DMS53 treated with DMSO at 0.1 percent for 48 hours (cell line): ENCODE data around the gene SLC38A11.
"Not testable (repeated sequence)": the region's sequence is repeated elsewhere in the genome, so short reads cannot be mapped to it uniquely, and the experiment has no call there.

Experiments
- DNase-seq: peaks from one replicate; lab custom pipeline; 2025; ENCODE audit not compliant: unreplicated experiment; lab: John Stamatoyannopoulos, UW

The SLC38A11 gene

DNA sequence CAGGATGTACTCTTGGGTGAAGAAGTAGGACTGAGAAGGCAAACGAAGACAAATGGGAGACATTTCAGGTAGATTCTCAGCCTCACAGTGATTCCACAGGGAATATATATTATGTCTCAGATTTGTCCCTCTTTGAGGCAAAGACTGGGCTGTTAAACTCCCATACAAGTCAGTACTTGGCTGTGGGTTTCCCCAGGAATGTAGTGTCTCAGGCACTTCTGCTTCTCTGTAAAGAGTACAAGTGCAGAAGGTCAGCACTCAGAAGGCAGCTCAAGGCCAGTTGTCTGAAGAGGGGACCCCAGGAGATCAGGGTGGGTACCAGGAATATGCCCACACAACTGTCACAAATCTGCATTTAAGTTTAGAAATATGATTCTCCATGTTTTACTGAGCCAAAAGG lies 73.8 kb downstream of the SLC38A11 start:
- no peak for DNase-seq

DNA sequence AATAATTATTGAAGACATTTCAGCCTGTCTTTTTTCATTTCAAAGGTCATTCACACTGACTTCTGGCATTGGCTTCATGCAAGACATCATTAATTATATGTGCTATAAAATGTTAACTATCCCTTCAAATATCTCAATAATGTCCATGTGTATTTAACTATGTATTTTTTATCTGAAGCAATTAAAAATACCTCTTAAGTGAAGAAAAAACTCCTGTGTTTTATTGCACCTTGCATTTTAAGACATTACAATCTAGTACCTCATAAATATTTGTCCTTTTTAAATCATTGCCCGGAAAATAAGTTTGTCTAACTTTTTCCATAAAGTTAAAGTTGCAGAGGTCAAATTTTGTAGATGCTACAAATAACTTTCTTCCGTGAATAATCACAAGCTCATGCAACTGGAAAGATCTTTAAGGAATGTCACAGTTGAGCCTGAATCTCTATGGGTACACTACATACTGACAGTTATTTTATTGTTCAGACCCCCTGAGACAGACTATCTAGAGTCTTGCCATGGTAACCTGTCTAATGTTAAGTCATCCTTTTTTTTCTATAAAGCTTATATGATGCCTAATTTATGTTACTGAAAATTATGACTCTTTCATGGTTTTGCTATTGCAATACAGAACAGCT lies 75.3 kb downstream of the SLC38A11 start:
- DNase-seq: no peak

DNA sequence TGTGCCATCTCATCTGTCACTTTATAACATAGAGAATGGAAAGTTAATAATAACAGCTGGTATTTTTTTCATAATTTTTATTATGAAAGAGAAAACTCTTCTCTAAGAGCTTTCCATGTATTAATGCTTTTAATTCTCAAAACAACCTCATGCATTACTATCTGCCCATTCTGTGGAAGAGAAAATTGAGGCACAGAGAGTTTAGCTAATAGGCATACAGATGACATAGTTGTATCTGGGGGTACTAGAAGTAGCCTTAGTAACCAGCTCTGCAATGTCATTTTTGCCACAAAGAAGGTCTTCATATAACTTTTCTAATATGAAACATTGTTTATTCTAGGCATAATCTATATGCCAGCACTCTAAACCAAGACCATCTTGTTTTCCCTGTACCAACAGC lies 77.4 kb downstream of the SLC38A11 start:
- DNase-seq: no peak

DNA sequence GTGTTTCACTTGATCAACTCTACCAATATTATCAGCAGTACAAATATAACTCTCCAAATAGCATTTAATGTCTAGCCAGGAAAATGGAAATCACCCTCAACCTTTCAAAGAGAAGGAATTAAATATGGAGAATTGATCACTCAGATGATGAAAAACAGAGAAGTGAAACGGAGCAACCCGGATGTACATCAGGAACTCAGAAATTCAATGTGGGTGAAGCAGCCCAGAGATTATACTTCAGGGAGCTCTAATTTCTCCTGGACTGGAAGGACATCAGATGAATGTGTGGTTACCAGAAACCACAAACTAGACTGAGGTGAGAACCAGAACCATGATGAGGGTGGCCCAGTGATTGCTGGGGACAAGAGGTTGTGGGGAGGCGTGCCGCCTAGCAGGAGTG lies 78.2 kb downstream of the SLC38A11 start:
- DNase-seq: no peak

DNA sequence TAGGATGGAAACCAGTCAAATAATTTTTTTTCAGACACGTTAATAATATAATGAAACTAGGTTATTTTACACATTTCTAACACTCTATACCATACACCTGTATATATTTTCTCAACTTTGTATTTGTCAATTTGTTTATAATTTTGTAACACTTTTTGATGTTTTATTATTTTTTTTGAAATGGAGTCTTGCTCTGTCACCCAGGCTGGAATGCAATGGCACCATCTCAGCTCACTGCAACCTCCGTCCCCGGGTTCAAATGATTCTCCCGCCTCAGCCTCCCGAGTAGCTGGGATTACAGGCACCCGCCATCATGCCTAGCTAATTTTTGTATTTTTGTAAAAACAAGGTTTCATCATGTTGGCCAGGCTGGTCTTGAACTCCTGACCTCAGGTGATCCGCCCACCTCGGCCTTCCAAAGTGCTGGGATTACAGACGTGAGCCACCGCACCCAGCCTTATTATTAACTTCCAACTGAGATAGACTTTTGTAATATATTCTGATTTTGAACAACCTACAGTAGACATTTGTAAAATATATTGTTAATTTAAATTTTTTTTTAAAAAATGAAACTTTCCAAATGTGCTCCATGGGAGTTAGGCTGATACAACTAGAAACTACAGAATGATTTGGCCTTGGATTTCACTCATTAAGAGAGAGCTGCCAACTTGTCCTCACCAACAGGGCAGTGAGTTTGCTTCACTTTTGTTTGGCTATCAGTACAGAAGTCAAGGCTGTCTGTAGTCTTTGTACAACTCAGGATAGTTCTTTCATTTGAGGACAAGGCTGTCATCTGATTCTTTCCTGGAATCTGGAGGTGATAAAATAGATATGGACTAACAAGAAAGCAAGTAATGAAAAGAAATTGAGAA lies 79.8 kb downstream of the SLC38A11 start:
- DNase-seq: no peak

DNA sequence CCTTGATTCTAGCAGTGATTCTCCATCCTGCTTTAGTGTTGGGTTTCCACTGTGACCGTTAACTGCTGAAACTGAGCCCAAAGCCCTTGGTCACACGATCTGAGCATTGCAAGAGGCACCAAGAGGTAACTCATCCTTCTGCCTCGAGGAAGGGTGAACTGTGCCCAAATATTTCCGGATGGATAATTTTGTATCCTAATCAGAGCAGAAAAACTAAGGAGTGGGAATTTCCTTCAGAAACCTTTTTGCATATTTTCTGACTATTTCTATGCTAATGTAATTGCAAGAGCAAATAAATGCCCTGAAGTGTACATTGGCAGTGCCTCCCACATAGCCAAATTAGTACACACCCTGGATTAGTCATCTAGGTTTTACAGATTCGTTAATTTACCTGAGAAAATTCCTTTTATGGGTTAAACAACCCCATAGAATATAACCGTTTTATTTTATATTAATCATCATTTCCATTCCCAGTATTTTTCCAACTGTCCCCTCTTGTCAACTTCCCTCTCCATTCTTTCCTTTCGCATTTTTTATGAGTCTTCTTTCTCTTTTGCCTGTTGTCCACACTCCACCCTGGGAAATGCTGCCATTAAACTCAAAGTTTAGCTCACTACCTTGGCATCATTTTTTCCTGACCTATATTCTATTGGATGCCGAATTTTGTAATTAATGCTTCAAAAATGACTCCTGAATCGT lies 82.0 kb downstream of the SLC38A11 start:
- DNase-seq: no peak

DNA sequence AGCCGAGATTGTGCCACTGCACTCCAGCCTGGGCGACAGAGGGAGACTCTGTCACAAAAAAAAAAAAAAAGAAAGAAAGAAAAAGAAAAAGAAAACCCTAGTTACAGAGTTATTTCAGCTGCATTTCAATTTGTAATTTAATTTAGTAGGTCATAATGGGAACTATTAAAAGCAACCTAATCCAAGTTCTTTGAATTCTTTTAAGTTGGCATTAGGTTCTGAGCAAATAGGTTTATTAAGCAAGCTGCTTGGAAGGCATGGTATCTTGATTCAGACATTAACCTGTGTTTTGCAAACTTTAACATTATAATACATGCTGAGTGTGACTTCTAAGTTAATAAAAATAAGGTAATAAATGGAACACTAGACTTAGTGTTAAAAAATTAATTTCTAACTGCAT lies 83.9 kb downstream of the SLC38A11 start:
- no peak for DNase-seq

DNA sequence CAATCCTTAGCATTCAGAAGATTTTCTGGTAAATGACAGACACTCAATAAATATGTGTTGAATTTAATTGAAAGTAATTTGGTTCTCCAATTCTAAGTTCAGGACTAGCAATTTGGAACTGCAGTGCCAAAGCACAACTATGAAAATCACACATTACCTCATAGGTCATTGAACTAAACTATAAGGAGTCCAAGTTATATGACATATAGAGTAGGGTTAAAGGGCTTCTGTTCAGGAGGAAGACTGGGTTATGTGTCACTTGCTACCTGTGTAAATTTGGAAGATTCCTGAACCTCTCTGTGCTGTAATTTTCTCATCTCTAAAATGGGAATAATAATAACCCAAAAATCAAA lies 85.9 kb downstream of the SLC38A11 start:
- no peak for DNase-seq

DNA sequence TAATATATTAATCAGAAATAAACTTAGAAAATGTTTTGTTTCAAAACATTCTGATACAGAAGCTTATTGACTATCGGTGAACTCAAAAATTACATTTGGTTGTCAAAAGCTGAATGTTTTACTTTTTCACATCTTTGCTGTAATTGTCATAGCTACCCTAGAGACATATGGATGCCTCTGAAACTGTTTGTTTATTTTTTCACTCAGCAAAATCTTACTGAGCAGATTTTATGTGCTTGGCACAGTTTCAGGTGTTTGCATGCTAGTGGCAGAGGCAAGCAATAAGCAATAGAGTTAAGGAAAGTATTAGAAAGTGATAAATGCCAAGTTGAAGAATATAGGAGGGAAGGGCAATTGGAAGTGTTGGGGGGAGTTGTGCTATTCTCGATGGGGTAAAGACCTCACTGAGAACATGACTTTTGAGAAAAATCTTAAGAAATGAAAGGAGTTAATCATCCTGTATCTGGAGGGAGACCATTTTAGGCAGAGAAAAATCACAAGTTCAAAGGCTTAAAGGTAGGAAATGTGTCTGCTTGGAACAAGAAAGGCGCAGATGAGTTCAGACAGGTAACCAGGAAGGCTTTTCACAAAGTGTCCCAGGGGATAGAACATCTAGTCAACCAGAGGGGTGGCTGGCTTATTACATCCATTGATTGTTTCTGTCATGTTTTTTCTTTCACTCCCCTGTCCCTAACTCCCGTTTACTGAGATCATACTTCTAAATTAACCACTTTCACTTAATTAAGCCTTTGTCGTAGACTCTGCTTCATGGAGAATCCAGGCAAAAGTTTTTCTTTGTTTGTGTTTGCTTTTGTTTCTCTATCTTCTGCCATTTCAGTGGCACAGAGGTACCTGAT lies 86.5 kb downstream of the SLC38A11 start:
- DNase-seq: no peak

DNA sequence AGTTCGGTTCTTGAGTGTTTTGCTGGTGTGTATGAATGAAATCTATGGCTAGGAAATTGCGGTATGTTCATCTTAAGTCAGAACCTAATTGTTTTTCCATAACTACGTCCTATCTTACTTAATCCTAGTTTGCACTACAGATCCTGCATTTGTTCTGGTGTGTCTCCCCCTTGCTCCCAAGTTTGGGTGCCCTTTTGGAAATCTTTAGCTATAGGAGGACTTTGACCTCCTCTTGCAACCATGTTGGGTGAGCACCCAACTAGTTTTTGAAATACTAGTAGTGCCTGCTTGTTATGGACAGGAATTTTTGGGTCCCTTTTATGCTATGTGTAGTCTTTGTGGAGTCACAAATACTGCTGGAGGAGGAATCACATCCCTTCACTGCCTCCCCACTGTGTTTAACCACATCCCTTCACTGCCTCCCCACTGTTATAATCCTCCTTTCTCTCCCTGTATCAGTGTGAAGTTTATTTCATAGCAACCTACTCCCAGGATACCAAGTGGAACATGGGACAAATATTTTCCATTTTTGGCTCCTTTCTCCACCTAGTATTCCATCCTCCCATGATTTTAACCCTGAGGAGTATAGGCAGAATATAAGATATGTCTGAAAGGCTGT lies 87.4 kb downstream of the SLC38A11 start:
- DNase-seq: no peak

DNA sequence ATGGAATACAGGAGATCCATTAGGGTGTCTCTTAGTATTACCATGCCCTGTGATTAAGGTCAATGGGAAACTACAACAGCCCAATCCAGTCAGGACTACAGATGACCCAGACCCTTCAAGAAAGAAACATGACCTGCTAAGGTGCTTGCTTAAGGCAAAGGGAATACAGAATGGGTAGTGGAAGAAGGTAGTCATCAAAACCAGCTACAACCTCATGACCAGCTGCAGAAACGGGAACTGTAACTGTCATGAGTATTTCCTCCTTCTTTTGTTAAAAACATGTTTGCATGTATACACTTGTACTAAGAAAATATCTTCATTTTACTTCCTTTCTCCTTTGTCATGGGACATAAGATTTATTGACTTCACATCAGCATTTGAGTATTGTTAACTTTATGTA lies 88.9 kb downstream of the SLC38A11 start:
- DNase-seq: not testable (repeated sequence)

DNA sequence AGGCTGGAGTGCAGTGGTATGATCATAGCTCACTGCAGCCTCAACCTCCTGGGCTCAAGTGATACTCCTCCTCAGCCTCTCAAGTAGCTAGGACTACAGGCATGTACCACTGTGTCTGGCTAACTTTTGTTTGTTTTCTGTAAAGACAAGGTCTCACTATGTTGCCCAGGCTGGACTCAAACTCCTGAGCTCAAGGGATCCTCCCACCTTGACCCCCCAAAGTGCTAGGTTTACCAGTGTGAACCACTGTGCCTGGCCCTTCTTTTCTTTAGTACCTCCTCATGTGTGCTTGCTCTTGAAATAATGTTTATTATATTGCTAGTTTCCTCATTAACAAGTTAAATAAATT lies 94.7 kb downstream of the SLC38A11 start:
- no peak for DNase-seq

DNA sequence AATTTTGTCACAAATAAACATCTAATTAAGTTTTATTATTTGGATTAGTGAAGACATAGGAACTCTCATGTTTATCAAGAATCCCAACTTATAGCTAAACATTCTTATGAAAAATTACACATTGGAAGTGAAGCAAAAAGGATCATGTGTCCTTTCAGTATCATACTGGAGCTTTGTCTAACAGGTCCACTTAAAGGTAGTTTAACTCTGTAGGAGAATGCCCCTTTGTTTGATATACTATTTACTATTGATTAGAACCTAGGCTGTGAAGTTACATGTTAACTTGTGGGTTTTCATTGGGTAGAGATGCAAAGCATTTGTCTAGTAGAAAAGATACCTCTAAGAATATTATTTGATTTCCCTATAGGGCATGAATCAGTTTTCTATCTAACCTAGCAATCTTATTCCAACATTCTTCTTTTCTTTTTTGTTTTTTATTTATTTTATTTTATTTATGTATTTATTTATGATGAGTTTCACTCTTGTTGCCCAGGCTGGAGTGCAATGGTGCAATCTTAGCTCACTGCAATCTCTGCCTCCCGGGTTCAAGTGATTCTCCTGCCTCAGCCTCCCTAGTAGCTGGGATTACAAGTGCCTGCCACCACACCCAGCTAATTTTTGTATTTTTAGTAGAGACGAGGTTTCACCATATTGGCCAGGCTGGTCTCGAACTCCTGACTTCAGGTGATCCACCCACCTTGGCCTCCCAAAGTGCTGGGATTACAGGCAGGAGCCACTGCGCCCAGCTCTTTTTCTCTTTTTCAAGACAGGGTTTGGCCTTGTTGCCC lies 95.2 kb downstream of the SLC38A11 start:
- DNase-seq: not testable (repeated sequence)

DNA sequence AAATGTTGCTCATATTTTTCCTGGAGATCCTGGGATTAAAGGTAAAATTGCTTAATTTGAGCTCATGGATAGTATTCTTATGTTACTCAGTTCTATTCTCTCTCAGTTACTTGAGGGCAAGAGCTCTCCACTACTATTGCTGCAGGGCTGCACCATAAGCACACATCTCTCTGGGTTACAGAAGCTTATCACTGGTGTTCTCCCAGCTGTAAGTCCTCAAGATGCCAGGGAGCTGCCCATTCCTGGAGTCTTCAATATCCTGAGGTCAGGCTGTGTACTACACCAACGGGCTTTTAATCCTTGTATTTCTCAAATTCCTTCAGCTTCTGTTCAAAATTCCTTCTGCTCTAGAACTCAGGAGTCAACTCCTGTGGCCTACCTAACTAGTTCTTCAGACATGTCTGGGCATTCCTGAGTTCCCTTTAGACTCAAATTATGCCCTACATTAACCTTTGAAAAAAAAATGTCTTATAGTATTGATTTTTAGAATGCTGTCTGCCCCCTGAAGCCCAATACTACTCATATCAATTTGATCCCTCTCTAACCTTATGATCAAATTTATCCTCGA lies 96.0 kb downstream of the SLC38A11 start:
- DNase-seq: no peak

DNA sequence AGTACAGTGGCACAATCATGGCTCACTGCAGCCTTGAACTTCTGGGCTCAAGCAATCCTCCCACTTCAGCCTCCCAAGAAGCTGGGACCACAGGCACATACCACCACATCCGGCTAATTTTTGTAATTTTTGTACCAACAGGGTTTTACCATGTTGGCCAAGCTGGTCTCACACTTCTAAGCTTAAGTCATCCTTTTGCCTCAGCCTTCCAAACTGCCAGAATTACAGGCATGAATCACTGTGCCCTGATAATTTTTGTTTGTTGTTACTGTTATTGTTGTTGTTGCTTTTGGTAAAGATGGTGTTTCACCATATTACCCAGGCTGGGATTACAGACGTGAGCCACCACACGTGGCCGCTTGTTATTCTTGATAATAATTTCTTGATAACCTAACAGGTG lies 103.2 kb downstream of the SLC38A11 start:
- no peak for DNase-seq

DNA sequence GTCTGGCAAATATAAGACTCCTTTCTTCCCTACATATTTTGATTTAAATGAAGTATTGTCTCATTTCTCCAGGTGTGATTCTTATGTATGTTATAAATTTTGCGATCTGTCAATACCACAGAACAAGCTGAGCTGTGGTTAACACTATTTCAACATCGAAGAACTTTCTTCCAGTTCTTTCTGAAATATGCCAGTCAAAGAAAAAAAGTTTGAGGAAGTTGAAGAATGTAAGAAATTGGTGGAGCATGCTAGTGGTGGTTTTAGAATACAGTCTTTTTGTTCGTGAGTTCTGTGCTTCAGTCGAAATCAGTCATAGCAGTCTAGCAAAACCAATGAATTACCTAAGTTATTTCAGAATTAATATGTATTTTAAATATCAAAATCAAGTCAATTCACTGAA lies 105.1 kb downstream of the SLC38A11 start:
- no peak for DNase-seq

DNA sequence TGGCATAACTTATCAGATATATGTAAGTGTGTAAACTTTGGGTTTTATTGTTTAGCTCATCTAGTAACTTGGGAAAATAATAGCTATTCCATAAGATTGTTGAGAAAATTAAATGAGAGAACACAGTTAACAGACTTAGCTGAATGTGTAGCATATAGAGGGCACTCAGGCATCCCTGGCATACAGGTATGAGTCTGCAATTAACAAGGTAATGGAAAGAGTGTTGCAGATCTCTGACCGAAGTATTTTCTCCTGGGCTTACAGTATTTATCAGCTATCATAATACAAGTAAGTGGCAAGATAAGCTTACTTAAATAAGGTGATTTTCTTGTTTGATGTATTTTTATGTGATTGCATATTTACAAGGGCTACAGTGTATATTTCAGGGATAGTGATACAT lies 105.8 kb downstream of the SLC38A11 start:
- DNase-seq: no peak

DNA sequence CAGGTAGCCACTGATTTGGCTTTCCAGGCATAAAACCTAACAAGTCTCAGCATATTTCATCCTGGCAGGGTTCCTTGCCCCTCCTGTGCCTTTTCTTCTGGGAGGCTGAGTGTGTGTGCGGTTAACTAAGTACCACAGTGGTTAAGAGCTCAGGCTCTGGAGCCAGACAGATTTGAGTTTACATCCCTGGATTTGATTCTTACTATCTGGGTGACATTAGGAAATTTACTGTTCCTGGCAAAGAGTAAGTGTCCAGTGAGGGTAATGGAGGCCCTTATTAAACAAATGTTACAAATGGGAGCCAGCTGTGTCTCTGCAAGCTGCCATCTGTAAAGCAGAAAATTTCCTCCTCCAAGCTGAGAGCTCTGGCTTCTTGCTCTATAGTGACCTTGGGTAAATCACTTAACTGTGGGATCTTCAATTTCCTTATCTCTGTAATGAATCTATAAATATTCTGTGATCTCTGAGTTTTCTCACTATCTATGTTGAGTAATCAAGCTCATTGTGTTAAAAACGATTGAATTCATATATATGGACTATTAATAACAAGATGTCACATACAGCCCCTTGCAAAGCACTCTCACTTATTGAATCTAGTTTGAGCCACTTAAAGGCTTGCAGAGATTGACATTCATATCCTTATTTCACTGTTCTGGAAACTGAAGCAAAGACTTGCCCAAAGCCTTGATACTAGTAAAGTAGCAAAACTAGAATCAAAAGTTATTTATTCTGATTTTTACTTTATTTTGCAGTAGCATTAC lies 107.2 kb downstream of the SLC38A11 start:
- no peak for DNase-seq

DNA sequence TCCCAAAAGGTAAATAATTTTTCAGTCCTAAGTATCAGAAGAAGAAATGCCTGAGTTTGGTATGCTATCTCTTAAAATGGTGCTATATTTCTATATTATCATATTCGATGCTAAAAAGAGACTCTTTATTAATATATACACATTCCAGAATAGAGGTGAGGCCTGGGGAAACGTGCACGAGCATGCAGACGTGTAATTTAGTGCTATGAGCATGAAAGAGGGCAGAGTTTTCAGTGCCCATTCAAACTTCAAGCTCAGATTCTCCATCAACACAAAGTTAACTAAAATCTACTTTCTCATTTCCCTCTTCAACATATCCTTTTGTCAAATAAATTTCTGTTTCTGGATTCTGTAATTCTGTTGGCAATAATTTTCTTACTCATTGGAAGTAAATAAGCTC lies 108.0 kb downstream of the SLC38A11 start:
- DNase-seq: no peak
